ENCODE results near the gene WWOX. TPM values are rescaled to one million over a fixed set of nuclear protein-coding genes. Genes with fewer than 3 reads are reported as not detected.

WWOX gene
- total RNA-seq, 4 donors from 2014 or later: 12.9 to 53.5 (median 25.6) TPM

DNA sequence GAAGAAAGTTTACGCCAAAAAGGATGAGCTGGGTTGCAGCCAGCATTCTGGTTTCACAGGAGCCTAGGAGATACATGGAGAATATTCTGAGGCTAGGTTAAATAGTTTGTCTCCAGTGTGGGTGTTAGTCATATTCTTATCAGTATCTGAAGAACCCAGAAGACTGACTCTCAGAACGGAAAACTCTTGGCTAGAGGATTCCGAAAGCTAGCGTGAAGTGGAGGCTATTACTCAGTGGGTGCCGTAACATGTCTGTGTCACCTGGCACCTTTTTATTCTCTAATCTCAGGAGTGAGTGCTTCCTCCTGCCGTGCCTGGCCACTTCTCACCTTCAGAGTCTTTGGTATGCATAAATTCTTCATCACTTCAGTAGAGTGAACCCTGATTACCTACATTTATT, 199.5 kb downstream of the WWOX start:
- H3K36me3 ChIP-seq: no peaks in the 10 kb centered on the region
- H3K9me3 ChIP-seq: no peaks in the 10 kb centered on the region
- no peak overlapping the region for H3K4me3 ChIP-seq
- TF ChIP-seq EP300 (IDR thresholded peaks at IDR 0.05) (no peak), POLR2A (IDR thresholded peaks at IDR 0.05) (no peak), POLR2AphosphoS5 (IDR thresholded peaks at IDR 0.05) (no peak)
- TF ChIP-seq, protein P1, sequence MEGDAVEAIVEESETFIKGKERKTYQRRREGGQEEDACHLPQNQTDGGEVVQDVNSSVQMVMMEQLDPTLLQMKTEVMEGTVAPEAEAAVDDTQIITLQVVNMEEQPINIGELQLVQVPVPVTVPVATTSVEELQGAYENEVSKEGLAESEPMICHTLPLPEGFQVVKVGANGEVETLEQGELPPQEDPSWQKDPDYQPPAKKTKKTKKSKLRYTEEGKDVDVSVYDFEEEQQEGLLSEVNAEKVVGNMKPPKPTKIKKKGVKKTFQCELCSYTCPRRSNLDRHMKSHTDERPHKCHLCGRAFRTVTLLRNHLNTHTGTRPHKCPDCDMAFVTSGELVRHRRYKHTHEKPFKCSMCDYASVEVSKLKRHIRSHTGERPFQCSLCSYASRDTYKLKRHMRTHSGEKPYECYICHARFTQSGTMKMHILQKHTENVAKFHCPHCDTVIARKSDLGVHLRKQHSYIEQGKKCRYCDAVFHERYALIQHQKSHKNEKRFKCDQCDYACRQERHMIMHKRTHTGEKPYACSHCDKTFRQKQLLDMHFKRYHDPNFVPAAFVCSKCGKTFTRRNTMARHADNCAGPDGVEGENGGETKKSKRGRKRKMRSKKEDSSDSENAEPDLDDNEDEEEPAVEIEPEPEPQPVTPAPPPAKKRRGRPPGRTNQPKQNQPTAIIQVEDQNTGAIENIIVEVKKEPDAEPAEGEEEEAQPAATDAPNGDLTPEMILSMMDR (IDR thresholded peaks at IDR 0.05): no peak
- no peak overlapping the region for H3K27ac ChIP-seq
- H3K4me1 ChIP-seq: no peaks in the 10 kb centered on the region
- ATAC-seq: no peak
- 89 to 91% methylated on average over 4 to 6 of the region's 6 CpGs for WGBS, 2 donors (ENCODE audit: low coverage in 1 of 2)
- H3K27me3 ChIP-seq: no peaks in the 10 kb centered on the region

DNA sequence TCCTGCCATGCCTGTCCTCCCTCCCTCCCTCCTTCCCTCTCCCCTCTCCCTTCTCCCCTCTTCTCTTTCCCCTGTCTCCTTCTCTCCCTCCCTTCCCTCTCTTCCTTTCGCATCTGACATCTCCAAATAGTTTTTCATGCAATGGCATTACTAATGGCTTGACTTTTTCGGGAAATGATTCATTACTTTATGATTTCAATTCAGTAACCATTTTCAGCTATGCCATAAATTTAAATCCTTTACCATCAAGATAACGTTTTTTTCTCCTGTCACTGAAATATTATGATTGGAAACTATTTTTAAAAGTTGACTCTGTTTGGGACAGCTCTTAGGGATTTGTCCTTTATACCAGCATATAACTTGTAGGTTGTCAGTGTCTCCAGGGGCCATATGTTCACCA, 201.0 kb downstream of the WWOX start:
- H3K4me3 ChIP-seq: no peak overlapping the region
- no peaks in the 10 kb centered on the region for H3K4me1 ChIP-seq
- TF ChIP-seq EP300 (IDR thresholded peaks at IDR 0.05): no peak
- TF ChIP-seq, protein P1 (IDR thresholded peaks at IDR 0.05): no peak
- TF ChIP-seq POLR2A (IDR thresholded peaks at IDR 0.05): no peak
- TF ChIP-seq POLR2AphosphoS5 (IDR thresholded peaks at IDR 0.05): no peak
- WGBS, 2 donors (ENCODE audit: low coverage in 1 of 2): 77 to 80% methylated on average over 3 of the region's 3 CpGs
- H3K27me3 ChIP-seq: no peaks in the 10 kb centered on the region
- no peaks in the 10 kb centered on the region for H3K9me3 ChIP-seq
- H3K27ac ChIP-seq: no peak overlapping the region
- no peaks in the 10 kb centered on the region for H3K36me3 ChIP-seq
- ATAC-seq: no peak

DNA sequence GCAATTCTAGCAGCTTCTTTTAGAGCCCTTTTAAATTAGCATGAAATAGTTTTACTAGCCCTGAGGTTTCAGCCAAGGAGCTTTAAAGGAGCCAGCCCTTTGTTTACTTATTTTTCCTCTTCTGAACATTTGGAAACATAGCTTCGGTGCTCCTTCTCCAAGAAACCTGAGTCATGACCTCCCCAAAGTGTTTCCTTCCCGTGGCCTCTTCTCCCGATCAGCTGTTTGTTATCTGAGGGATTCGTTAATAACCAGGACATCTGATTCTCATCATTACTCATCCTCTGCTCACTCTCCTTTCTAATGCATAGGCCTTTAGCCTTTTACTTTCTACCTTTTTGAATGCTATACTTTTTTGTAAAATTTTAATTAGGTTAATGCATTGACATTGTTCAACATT, 204.5 kb downstream of the WWOX start:
- 36 to 71% methylated on average over 4 of the region's 4 CpGs for WGBS, 2 donors (ENCODE audit: low coverage in 1 of 2)
- H3K27me3 ChIP-seq: no peaks in the 10 kb centered on the region
- H3K9me3 ChIP-seq: no peaks in the 10 kb centered on the region
- H3K4me3 ChIP-seq: no peak overlapping the region
- H3K27ac ChIP-seq: no peak overlapping the region
- ATAC-seq: peak; percentile 63
- no peaks in the 10 kb centered on the region for H3K4me1 ChIP-seq
- H3K36me3 ChIP-seq: no peaks in the 10 kb centered on the region
- TF ChIP-seq POLR2A (IDR thresholded peaks at IDR 0.05) (no peak), EP300 (IDR thresholded peaks at IDR 0.05) (no peak), POLR2AphosphoS5 (IDR thresholded peaks at IDR 0.05) (no peak)
- TF ChIP-seq, protein P1 (IDR thresholded peaks at IDR 0.05): no peak

DNA sequence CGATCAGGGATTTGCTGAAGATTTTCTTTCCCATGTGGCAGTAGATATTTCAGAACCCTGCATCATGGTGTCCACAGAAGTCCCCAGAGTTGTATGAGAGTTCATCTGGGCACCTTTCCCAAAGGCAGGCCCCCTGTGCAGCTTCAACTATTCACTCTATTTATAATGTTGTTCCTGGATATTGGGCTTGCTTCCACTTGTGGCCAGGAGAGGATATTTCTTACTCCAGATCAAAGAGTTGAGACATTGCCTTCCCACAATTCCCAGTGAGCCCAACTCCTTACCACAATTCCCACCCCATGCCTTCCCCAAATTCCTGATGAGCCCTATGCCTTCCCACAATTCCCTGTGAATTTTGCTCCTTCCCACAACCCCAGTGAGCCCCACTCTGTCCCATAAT, 206.9 kb downstream of the WWOX start:
- Histone ChIP-seq H3K27me3 (no peaks in the 10 kb centered on the region), H3K27ac (no peak overlapping the region), H3K4me1 (peaks cover 0 to 2% (median 0%) of the 10 kb centered on the region in 3 donors), H3K36me3 (no peaks in the 10 kb centered on the region), H3K9me3 (no peaks in the 10 kb centered on the region), H3K4me3 (no peak overlapping the region)
- ATAC-seq: no peak
- 100% methylated on average over 1 of the region's 1 CpG for WGBS, 2 donors (ENCODE audit: low coverage in 1 of 2)
- no peak for TF ChIP-seq POLR2A (IDR thresholded peaks at IDR 0.05)
- TF ChIP-seq POLR2AphosphoS5 (IDR thresholded peaks at IDR 0.05): no peak
- TF ChIP-seq, protein P1 (IDR thresholded peaks at IDR 0.05): no peak
- TF ChIP-seq EP300 (IDR thresholded peaks at IDR 0.05): no peak

DNA sequence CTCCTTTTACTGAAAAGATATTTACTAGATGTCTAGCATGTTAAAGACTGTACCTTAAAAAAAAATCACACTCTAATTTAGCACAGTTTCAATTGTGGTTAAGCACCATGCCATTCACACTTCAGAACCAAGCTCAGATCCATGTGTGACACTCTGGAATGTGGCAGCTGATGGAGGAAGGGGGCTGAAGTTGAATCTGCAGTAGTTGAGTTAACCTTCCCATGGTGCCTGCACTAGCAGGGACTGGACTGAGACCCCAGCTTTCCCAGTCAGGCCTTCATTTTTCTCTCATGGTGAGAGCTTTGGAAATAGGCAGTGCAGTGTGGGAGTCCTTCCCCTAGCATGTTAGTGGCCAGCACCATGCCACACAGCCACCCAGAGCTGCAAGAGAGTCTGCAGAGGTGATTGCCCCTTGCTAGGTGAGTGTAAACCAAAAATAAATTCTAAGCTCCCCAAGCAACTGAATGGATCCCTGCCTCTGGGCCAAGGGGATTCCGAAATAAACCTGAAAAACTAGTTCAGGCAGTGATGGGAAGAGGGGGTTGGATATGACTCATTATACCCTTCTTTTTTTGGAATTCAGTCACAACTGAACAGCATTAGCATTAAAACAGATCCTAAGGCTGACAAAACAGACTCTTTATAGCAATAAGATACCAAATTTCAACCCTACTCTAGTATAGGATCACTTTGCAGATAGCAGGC, 208.5 kb downstream of the WWOX start:
- ATAC-seq: no peak
- no peaks in the 10 kb centered on the region for H3K36me3 ChIP-seq
- H3K27ac ChIP-seq: no peak overlapping the region
- H3K27me3 ChIP-seq: no peaks in the 10 kb centered on the region
- TF ChIP-seq EP300 (IDR thresholded peaks at IDR 0.05): no peak
- TF ChIP-seq, protein P1 (IDR thresholded peaks at IDR 0.05): no peak
- TF ChIP-seq POLR2A (IDR thresholded peaks at IDR 0.05): no peak
- TF ChIP-seq POLR2AphosphoS5 (IDR thresholded peaks at IDR 0.05): no peak
- no peak overlapping the region for H3K4me3 ChIP-seq
- H3K4me1 ChIP-seq: peaks cover 0 to 4% (median 0%) of the 10 kb centered on the region in 3 donors
- H3K9me3 ChIP-seq: no peaks in the 10 kb centered on the region
- WGBS, 2 donors (ENCODE audit: low coverage in 1 of 2): 91 to 100% methylated on average over 1 of the region's 1 CpG

Measured in gastroesophageal sphincter (tissue), 4 donors.